HG03354 (cell line): Measurements from ENCODE around the gene AP3D1.

Source experiments
- ATAC-seq: cut with Tn5 transposase; IDR thresholded peaks from one replicate; pipeline ENCODE4 v1.9.1; 2021; ENCODE audit warnings: mild to moderate bottlenecking; ENCODE audit not compliant: unreplicated experiment, poor library complexity, severe bottlenecking

AP3D1 gene

GRCh38 chr19:2054763-2055162, 96.6 kb downstream of the AP3D1 start:
- no peak for ATAC-seq

DNA sequence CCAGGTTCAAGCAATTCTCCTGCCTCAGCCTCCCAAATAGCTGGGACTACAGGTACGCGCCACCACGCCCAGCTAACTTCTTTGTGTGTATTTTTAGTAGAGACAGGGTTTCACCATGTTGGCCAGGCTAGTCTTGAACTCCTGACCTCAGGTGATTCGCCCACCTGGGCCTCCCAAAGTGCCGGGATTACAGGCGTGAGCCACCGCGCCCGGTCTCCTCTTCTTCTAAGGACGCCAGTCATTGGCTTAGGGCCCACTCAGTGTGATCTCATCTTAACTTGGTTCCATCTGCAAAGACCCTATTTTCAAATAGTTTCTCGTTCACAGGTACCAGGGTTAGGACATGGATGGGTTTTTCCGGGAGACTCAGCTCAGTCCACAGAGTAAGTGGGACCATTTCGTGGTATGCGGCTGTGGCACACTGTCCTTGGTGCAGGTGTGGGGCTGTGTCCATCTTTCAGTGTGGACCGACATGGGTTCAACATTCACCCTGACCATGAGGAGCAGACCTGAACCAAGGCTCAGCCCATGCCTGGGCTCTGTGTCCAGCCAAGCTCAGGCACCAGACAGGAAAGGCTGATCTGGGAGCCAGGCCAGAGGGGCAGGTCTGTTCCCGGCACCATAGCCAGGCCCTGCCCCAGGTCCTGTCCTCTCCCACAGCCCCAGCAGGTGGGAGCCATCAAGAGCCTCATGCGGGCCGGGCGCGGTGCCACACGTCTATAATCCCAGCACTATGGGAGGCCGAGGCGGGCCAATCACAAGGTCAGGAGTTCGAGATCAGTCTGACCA, 97.6 kb downstream of the AP3D1 start:
- no peak for ATAC-seq

- ATAC-seq = peak; percentile 19
These were observed 99.3 kb downstream of the AP3D1 start for GRCh38 chr19:2051773-2052704.

DNA sequence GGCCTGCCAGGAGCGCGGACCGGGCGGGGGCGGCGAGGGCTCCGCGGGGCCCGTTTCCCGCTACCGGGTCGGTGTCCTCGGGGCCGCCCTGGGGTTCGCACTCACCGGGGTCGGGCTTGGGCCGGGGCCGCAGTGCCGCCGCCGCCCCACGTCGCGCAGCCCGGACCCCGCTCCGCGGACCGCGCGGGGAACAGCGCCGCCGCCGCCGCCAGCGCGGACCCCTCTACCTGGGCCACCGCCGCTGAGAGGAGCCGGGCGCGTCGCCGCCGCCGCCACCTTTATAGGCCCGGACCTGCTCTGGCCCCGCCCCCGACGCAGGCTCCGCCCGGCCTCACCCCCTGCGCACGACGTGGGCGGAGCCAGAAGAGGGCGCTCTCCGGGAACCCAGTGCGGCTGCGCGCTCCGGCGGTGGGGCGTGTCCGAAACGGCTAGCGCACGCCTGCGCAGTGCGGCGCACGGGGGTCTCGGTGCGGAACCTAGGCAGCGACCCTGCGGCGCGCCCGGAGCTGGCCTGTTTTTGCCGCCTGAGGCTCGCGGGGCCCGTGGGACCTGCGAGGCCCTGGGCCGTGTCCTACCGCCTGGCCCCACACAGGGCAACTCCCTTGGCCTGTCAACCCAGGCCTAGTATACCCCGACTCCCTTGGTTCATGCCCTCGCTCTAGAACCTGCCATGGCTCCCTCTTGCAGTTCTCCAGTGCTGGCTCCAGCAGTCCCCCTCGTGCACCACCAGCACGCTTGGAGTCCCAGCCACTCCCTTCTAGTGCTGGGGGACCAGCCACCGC, 100.2 kb downstream of the AP3D1 start, which contains the start of gene MKNK2:
Gene MKNK2 (minus strand): TSS at position 254 of the 782 bp plus-strand sequence. CDS start 393 bp downstream, outside the sequence.
- ATAC-seq = peak; percentile 51
